Measurements from ENCODE around the gene FOXF2.

DNA sequence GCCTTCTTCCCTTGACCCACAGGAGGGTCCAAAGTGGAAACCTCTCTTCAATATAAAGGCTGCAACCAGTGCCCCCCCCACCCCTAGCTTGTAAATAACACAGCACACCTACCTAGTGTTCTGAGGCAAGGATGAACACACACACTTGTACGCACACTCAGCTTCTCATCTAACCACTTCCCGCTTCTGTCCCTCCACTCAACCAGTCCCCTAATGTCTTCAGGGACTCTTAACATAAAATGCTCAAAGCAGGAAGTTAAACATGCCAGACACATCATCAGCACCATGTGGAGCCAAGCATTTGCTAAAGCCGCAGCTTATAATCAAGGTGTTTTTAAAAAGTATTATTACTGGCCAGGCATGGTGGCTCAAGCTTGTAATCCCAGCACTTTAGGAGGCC is 42.2 kb upstream of the FOXF2 start:
- TF ChIP-seq, protein P1, sequence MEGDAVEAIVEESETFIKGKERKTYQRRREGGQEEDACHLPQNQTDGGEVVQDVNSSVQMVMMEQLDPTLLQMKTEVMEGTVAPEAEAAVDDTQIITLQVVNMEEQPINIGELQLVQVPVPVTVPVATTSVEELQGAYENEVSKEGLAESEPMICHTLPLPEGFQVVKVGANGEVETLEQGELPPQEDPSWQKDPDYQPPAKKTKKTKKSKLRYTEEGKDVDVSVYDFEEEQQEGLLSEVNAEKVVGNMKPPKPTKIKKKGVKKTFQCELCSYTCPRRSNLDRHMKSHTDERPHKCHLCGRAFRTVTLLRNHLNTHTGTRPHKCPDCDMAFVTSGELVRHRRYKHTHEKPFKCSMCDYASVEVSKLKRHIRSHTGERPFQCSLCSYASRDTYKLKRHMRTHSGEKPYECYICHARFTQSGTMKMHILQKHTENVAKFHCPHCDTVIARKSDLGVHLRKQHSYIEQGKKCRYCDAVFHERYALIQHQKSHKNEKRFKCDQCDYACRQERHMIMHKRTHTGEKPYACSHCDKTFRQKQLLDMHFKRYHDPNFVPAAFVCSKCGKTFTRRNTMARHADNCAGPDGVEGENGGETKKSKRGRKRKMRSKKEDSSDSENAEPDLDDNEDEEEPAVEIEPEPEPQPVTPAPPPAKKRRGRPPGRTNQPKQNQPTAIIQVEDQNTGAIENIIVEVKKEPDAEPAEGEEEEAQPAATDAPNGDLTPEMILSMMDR (IDR thresholded peaks at IDR 0.05) = no peak
- TF ChIP-seq POLR2A (IDR thresholded peaks at IDR 0.05) = no peak
